GM18502 (cell line): Measurements from ENCODE around the gene XYLT1.
"Not testable (repeated sequence)": the region's sequence is repeated elsewhere in the genome, so short reads cannot be mapped to it uniquely, and the experiment has no call there.

Experiments used
- ATAC-seq: cut with Tn5 transposase; IDR thresholded peaks from one replicate; pipeline ENCODE4 v1.9.1; 2021; ENCODE audit warnings: mild to moderate bottlenecking; ENCODE audit not compliant: unreplicated experiment, poor library complexity

XYLT1 gene, protein sequence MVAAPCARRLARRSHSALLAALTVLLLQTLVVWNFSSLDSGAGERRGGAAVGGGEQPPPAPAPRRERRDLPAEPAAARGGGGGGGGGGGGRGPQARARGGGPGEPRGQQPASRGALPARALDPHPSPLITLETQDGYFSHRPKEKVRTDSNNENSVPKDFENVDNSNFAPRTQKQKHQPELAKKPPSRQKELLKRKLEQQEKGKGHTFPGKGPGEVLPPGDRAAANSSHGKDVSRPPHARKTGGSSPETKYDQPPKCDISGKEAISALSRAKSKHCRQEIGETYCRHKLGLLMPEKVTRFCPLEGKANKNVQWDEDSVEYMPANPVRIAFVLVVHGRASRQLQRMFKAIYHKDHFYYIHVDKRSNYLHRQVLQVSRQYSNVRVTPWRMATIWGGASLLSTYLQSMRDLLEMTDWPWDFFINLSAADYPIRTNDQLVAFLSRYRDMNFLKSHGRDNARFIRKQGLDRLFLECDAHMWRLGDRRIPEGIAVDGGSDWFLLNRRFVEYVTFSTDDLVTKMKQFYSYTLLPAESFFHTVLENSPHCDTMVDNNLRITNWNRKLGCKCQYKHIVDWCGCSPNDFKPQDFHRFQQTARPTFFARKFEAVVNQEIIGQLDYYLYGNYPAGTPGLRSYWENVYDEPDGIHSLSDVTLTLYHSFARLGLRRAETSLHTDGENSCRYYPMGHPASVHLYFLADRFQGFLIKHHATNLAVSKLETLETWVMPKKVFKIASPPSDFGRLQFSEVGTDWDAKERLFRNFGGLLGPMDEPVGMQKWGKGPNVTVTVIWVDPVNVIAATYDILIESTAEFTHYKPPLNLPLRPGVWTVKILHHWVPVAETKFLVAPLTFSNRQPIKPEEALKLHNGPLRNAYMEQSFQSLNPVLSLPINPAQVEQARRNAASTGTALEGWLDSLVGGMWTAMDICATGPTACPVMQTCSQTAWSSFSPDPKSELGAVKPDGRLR

DNA sequence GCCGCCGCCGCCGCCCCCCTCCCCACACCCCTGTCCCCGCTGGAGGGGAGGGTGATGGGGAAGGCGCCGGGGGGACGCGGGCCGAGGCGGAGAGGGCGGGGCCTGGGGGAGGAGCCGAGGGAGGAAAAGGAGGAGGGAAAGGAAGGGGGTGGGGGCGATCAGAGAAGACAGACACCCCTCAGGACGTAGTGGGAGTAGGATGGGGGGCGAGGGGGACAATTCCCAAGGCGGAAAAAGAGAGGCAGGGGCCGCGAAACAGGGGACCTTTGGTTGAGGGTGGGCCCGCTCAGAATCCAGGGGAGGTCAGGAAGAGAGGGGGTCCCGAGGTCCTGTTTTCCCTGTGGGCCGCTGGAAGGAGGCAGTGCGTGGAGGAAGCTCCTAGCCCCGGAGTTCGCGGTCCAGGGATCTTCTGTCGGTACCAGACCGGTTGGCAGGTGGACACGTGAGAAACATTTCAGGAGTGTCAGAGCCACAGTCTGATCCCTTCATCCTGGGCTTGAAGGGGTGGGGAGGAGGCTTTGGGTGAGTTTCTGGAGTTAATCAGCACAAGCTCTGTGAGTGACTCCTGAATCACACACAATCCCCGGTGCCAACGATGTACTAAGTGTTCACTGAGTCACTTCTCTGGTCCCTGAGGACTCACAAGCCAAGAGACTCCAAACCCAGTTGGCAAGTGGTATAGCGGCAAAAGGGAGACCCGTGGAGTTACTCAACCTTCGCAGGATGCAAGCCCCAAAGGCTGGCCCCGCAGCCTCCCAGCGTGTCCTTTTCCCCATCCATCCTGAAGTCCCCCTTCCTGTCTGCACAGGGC, at the start of gene XYLT1:
Gene XYLT1 (minus strand): TSS at position 53 of the 811 bp plus-strand sequence. CDS start 164 bp downstream, outside the sequence.
- ATAC-seq, result no peak

DNA sequence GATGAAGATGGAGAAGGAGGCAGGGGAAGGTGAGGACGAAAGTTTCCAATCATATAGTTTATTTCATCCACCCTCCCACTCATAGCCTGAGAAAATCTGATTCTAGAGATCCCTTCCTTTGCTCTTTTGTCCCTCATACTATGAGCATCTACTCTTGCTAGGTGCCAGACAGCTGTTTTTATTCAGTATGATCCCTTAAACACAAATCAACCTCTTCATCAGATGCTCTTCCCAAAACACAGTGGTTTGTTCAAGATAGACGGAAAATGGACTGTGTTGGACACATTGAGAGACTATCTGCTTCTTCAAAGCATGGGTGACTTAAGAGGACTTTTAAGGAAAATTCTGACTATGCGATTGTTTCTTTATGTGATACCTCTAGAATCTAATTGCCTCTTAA, 49.4 kb upstream of the XYLT1 start:
- ATAC-seq, result no peak

DNA sequence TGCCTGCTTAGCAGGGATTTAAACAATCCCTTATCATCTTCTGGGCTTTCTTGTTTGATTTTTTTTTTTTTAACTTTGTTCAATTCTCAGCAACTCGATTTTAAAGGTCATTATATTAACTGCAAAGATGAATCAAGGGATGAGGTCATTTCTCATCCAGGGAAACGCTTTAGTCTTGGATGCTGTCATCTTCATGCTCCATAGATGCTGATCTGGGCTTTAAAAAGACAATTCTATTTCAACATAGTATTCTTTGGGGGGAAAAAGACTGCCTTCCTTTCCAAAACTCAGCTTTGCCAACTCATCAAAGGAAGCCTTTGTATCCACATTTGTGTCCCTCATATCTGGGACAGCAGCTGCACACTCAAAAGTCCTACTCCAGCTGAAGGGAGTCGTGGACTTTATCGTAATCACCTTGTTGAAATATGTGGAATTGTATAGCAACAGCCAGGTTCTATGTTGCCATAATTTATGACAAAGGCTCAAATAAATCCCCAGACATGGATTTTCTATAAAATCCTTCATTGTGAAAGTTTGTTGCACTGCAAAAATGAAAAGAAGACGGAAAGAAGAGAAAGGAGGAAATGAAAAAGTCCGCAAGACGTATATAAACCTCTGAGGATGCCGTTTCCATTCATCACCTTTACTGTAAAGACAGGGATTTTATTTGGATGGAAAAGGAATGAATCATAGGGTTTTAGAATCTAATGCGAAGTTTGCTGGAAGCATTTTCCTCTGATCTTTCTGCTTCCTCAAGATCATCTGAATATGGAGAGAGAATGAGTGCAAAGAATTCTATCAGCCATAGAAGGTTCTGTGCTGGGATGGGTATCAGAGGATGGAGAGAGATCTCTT, 48.6 kb upstream of the XYLT1 start:
- ATAC-seq, result no peak

DNA sequence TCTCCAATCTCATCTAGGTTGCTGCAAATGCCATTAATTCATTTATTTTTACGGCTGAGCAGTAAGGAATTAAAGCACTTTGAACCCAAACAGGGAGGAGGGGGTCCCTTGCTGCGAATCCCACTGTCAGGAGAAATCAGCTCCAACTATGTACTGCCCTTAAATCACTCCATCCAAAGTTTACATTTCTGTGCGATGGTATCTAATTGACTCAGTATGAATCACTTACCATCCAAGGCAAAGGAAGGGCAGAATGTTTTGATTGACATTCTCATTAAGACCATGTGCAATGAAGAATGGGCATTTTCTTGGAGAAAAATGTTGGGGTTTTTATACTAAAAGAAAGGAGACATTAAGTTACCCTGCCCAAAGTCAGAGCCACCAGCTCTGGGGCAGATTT, 47.7 kb upstream of the XYLT1 start:
- no peak for ATAC-seq

DNA sequence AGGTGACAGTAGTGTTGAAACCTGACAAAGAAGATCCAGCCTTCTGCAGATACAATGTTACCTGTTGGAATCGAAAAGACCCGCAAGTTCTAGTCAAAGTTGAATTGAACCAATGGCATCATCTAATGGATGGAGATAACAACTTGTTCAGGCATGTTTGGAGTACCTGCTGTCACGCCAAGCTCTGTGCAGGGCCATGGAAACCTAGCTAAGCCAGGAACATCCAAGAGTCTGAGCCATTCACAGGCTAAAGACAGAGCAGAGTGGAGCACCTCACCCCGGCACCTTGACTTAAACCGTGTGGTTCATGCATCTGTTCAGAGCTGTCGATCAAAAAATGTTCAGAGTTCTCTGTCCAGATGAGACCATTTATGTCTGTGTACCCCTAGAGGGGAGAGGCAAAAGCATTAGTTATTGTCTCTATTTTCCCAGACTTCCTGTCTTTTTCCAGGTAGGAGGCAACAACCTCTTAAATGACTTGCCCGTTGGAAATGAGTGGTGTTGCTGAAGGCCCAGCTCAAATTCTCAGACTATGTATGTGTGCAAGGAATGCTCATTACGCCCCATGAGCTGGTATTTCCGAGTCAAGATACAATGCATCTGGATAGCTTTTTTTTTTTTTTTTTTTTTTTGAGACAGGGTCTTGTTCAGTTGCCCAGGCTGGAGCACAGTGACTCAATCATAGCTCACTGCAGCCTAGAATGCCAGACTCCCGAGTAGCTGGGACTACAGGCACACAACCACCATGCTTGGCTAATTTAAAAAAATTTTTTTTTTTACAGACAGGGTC, 44.9 kb upstream of the XYLT1 start:
- ATAC-seq, result no peak

DNA sequence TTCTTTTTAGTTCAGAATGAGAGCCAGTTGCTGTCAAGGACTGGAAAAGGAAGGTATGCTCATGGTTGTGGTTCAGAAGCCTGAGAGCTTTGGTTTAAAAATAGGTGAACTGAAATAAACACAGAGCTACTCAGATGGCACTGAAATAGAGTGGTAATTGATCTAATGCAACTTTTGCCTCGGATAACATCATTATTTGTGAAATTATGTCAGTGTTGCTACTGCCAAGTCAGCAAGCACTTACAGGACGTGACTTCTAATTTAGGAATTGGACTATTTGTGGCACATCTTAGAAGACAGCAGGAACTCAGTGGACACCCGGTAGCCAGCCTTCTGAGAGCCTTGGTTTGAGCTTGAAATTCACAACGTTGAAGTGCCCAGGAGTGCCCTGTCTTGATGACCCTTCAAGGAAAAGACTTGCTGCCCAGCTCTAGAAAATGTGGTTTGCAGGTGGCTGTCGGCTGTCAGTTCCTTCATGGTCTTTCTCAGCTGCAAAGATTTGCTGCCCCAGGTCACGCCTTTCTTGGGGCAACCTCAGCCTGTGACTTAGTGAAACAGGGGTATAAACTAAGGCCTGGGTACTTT, 42.0 kb upstream of the XYLT1 start:
- ATAC-seq, result no peak

DNA sequence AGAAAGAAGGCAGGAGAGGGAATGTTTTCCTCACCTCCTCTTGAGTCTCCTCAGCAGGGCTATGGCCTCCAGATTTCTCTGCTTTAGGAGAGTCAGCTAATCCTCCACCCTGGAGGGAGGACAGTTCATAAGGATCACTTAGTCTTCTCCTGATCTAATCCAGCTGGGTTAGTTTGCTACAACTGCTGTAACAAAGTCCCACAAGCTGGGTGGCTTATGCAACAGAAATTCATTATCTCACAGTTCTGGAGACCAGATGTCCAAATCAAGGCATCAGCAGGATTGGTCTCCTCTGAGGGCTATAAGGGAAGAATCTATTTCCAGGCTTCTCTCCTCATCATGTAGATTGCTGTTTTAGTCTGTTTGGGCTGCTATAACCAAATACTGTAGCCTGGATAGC, 40.6 kb upstream of the XYLT1 start:
- ATAC-seq, result no peak

DNA sequence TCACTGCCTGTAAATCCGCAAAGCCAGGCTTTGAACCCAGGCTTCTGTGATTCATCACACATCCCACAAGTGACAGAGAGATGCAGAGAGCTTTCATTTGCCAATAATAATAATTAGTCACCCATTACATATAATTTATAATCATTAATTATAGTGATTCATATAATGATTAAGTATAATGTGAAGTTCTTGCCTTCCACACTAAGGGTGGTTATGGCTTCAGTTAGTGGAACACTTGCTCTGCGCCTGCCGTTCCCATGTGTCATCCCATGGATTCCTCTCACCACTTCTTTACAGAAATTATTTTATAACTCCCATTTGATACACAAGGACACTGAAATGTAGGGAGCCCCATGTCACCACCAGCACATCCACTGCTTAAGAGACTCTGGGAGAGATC, 39.8 kb upstream of the XYLT1 start:
- no peak for ATAC-seq

DNA sequence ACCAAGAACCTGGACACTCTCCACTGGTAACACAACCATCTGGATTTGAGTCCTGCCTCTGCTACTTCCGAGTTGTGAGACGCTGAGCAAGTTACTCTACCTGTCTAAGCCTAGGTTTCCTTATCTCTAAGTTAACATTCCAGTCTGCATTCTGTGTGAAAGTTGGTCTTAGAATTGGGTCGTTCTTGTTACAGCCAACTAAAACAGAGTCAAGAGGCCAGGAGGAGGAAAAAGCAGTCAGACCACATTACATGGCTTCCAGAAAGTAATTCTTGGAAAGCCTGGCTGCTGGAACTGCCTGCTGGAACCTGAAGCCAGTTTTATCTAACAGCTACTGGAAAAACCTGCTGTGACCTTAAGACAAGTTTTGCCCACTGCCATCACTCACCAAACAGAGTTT, 38.4 kb upstream of the XYLT1 start:
- no peak for ATAC-seq

DNA sequence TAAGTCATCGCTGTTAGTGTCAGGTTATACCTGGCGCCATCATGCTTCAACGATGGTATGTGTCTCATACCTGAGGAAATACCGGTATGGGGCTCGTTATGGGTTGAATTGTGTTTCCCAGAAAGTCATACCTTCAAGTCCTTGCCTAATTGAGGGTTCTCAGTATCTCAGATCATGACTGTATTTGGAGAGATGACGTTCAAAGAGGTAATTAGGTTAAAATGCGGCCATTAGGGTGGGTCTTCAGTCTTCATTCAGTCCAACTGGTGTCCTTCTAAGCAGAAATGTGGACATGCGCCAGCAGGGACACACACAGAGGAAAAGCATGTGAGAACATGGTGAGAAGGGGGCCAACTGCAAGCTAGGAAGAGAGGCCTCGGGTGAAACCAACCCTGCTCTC, 37.5 kb upstream of the XYLT1 start:
- ATAC-seq, result no peak

DNA sequence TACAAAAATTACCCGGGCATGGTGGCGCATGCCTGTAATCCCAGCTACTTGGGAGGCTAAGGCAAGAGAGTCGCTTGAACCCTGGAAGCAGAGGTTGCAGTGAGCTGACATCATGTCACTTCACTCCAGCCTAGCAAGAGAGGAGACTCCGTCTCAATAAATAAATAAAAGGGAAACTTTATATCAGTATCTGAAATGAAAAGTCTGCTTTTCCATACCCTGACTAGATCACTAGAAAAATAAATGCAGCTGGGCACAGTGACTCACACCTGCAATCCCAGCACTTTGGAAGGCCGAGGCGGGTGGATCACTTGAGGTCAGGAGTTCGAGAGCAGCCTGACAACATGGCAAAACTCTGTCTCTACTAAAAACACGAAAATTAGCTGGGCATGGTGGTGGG, 36.8 kb upstream of the XYLT1 start:
- ATAC-seq, result not testable (repeated sequence)

DNA sequence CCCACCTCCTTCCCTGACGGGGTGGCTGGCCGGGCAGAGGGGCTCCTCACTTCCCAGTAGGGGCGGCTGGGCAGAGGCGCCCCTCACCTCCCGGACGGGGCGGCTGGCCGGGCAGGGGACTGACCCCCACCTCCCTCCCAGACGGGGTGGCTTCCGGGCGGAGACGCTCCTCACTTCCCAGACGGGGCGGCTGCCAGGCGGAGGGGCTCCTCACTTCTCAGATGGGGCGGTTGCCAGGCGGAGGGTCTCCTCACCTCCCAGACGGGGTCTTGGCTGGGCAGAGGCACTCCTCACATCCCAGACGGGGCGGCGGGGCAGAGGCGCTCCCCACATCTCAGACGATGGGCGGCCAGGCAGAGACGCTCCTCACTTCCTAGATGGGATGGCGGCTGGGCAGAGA, 35.1 kb upstream of the XYLT1 start:
- ATAC-seq, result not testable (repeated sequence)

DNA sequence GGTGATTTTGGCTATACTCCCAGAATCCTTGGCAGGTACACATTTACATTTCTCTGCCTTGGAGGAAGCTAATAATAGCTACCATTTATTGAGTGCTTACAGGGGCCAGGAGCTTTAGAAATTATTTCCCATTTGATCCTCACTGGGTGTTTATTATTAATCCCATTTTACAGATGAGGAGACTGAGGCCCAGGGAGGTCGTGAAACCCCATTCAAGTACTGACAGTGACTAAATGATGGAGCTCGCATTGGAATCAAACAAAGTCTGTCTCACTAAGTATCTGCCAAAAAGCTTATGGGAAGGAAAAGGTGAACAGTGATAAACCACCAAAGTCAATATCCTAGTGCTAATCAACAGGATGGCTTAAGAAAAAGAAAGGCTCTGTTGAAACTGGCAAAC, 33.3 kb upstream of the XYLT1 start:
- no peak for ATAC-seq

DNA sequence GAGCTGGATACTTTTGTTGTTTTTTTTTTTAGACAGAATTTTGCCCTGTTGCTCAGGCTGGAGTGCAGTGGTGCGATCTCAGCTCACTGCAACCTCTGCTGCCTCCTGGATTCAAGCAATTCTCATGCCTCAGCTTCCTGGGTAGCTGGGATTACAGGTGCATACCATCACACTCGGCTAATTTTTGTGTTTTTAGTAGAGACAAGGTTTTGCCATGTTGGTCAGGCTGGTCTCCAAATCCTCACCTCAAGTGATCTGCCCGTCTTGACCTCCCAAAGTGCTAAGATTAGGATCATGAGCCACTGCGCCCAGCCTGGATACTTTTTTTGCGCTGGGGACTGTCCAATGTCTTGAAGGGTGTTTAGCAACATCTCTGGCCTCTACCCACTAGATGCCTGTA, 32.6 kb upstream of the XYLT1 start:
- ATAC-seq, result no peak

DNA sequence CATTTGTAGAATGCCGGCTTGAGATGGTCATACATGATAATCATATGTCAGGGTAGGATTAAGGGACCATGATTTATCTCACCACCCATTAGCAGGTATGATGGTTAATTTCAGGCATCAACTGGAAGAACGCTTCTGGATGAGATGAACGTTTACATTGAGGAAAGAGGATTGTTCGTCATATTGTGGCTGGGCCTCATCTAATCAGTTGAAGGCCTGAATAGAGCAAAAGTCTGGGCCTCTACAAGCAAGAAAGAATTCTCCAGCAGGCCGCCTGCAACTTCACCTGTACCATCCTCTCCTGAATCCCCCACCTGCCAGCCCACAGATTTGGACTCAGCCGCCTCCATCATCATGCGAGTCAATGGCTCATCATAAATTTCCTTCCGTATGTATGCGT, 30.6 kb upstream of the XYLT1 start:
- no peak for ATAC-seq

DNA sequence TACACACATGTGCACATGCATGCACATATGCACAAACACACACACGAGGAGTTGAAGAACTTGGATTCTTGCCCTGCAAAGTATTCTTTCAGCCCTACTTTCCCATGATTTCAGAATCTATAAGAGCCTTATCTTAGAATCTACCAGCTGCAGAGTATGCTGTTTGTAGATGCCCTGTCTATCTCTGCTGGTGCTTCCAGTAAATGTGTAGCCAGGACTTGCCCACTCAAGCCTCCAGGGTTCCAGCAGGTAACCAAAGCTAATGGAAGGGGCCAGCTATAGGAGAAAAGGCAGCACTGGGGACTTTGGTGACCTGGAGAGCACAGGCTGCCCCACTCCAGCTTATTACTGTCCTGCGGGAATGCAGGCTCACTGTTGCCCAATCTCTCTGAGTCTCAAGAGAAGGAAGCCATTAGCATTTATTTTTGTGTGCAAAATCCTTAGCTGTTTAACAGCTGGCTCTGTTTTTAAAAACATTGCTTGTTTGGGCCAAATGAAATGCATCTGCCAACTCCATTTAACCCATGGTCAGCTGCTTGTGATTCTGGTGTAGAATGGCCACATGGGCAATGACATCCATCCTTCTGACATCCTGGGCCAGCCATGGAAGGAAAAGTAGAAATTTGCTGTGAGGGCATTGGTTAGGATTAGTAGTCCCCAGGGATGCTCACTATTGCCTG, 28.6 kb upstream of the XYLT1 start:
- ATAC-seq, result no peak

DNA sequence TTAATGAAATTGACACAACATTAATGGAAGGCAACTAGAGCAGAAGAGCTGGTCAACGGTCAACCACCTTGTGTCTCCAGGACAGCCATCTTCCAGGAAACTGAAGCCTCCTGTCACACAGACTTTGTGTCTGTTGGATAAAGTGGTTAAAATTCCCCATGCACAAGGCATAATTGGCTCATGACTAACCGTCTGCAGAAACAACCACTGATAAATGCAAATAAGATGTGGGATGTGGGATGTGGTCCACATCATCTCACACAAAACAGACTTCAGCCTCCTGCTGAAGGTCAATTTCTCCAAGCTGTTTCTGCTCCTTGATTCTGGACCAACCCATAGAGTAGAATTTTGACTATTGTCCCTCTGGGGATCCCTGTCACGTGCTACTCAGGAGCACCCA, 26.9 kb upstream of the XYLT1 start:
- ATAC-seq, result no peak

DNA sequence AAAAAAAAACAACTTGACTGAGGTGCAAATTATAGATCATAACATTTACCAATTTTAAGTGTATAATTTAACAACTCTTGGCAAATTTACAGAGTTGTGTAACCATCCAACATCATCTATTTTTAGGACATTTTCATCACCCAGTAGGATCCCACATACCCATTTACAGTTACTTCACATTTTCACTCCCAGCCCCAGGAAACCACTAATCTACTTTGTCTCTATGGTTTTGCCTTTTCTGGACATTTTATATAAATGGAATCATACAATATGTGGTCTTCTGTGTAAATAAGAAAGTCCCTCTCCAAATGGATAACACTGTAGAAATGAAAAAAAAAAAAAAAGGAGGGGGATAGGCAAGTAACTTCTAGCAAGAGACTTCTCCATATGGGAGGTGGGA, 26.1 kb upstream of the XYLT1 start:
- no peak for ATAC-seq
